Activated T-cell treated with anti-CD3 and anti-CD28 coated beads, Interleukin-2, amount 50 U/mL, for 48 hours (primary cell): ENCODE data around the gene RUNX2.
A peak's percentile ranks its signal among the peaks of the same experiment; 100 is the strongest.
"Not testable (repeated sequence)": the region's sequence is repeated elsewhere in the genome, so short reads cannot be mapped to it uniquely, and the experiment has no call there.

Source experiments
- DNase-seq, 2 experiments: peaks; one replicate each; pipeline ENCODE4 v3.0.0-alpha.2; 2020

RUNX2 gene

GRCh38 chr6:45327956-45328522 lies at the start of gene RUNX2:
Gene RUNX2, plus strand, starts transcription at chr6:45328330. Its CDS starts 397 bp downstream, at chr6:45328727.
- peak in 1 of 2 experiments; percentile 31 for DNase-seq

- no peak for DNase-seq
These were observed 49.8 kb upstream of the RUNX2 start for GRCh38 chr6:45278367-45278766.

GRCh38 chr6:45286707-45287106 lies 41.4 kb upstream of the RUNX2 start:
- not testable (repeated sequence) for DNase-seq

- no peak for DNase-seq
These were observed 38.2 kb upstream of the RUNX2 start for GRCh38 chr6:45289751-45290514.

- no peak for DNase-seq
These were observed 34.8 kb upstream of the RUNX2 start for GRCh38 chr6:45293306-45293705.

- not testable (repeated sequence) for DNase-seq
These were observed 33.9 kb upstream of the RUNX2 start for GRCh38 chr6:45294065-45294701.

GRCh38 chr6:45297320-45297719 lies 30.8 kb upstream of the RUNX2 start:
- no peak for DNase-seq

GRCh38 chr6:45299096-45299581 lies 29.0 kb upstream of the RUNX2 start:
- DNase-seq, result no peak

GRCh38 chr6:45300736-45301135 lies 27.4 kb upstream of the RUNX2 start:
- no peak for DNase-seq

GRCh38 chr6:45301348-45302142 lies 26.6 kb upstream of the RUNX2 start:
- DNase-seq, result no peak

GRCh38 chr6:45302832-45303231 lies 25.3 kb upstream of the RUNX2 start:
- DNase-seq, result no peak

GRCh38 chr6:45305546-45305945 lies 22.6 kb upstream of the RUNX2 start:
- no peak for DNase-seq

GRCh38 chr6:45310118-45310788 lies 17.9 kb upstream of the RUNX2 start:
- peak; percentile 30 to 32 for DNase-seq

- no peak for DNase-seq
These were observed 14.0 kb upstream of the RUNX2 start for GRCh38 chr6:45314146-45314545.

- no peak for DNase-seq
These were observed 7.8 kb upstream of the RUNX2 start for GRCh38 chr6:45320349-45320748.

GRCh38 chr6:45323656-45324224 lies 4.4 kb upstream of the RUNX2 start:
- no peak for DNase-seq

- no peak for DNase-seq
These were observed 1.3 kb upstream of the RUNX2 start for GRCh38 chr6:45326698-45327417.

GRCh38 chr6:45328523-45328922 lies 393 bp downstream of the RUNX2 start:
- DNase-seq, result no peak

- no peak for DNase-seq
These were observed 16.8 kb downstream of the RUNX2 start for GRCh38 chr6:45344900-45345299.

GRCh38 chr6:45350186-45350710 lies 22.1 kb downstream of the RUNX2 start:
- no peak for DNase-seq

GRCh38 chr6:45351076-45351475 lies 22.9 kb downstream of the RUNX2 start:
- DNase-seq, result no peak
